ENCODE data around the gene RAB43.

- TF ChIP-seq EZH2phosphoT487 (IDR thresholded peaks at IDR 0.05; ENCODE audit: borderline replicate concordance) (no peak), CTCF (conservative IDR thresholded peaks at IDR 0.05; ENCODE audit: low read length) (no peak)
Measured at GRCh38 chr3:129121792-129122411, at the start of gene RAB43.

All from Loucy (cell line).